ENCODE measurements around the gene LAPTM4A. TPM values are rescaled to one million over a fixed set of nuclear protein-coding genes. Genes with fewer than 3 reads are reported as not detected.
A peak's percentile ranks its signal among the peaks of the same experiment; 100 is the strongest.

Gene LAPTM4A
- total and polyA plus RNA-seq, 10 donors: 54.9 to 158 (median 113) TPM

DNA sequence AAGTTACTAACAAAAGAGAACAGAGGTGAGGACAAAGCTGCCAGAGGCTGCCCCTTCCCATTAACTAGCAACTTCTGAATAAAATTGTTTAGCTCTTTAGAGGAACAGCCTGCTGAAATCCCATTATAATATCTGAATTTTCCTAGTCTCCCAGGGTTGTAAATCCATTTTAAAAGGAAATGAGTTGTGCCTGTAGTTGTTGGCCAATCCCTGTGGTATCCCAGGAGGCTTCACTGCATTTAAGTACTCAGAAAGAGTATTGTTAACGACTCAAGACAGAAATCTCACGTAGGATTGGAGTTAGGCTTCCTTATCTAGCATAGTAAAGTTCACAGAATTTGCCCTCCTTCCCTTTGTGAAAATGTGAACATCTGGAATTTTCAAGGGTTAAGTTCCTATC lies 8.9 kb downstream of the LAPTM4A start:
- peak overlapping the region in 2 of 8 donors; percentile 13 to 63 for H3K27ac ChIP-seq
- no peak for DNase-seq
- H3K36me3 ChIP-seq: peaks cover 0 to 55% (median 32%) of the 10 kb centered on the region in 6 donors
- 26 to 65% (median 43%) methylated on average over 2 of the region's 2 CpGs for WGBS, 5 donors
- no peaks in the 10 kb centered on the region for H3K9me3 ChIP-seq
- peaks cover 0 to 78% (median 30%) of the 10 kb centered on the region in 6 donors for H3K4me1 ChIP-seq
- no peak overlapping the region for H3K4me3 ChIP-seq
- H3K27me3 ChIP-seq (replicated peaks in 1 of 7): no peaks in the 10 kb centered on the region
- TF ChIP-seq, protein P1, sequence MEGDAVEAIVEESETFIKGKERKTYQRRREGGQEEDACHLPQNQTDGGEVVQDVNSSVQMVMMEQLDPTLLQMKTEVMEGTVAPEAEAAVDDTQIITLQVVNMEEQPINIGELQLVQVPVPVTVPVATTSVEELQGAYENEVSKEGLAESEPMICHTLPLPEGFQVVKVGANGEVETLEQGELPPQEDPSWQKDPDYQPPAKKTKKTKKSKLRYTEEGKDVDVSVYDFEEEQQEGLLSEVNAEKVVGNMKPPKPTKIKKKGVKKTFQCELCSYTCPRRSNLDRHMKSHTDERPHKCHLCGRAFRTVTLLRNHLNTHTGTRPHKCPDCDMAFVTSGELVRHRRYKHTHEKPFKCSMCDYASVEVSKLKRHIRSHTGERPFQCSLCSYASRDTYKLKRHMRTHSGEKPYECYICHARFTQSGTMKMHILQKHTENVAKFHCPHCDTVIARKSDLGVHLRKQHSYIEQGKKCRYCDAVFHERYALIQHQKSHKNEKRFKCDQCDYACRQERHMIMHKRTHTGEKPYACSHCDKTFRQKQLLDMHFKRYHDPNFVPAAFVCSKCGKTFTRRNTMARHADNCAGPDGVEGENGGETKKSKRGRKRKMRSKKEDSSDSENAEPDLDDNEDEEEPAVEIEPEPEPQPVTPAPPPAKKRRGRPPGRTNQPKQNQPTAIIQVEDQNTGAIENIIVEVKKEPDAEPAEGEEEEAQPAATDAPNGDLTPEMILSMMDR (IDR thresholded peaks at IDR 0.05 in 8 of 11, conservative IDR thresholded peaks at IDR 0.05 in 3 of 11): no peak
- no peak for TF ChIP-seq POLR2A (IDR thresholded peaks at IDR 0.05)
- no peak for TF ChIP-seq POLR2AphosphoS5 (IDR thresholded peaks at IDR 0.05)
- intact Hi-C loops (cut with DNase I; ENCODE audit: low total_unique reads): no loop called here

DNA sequence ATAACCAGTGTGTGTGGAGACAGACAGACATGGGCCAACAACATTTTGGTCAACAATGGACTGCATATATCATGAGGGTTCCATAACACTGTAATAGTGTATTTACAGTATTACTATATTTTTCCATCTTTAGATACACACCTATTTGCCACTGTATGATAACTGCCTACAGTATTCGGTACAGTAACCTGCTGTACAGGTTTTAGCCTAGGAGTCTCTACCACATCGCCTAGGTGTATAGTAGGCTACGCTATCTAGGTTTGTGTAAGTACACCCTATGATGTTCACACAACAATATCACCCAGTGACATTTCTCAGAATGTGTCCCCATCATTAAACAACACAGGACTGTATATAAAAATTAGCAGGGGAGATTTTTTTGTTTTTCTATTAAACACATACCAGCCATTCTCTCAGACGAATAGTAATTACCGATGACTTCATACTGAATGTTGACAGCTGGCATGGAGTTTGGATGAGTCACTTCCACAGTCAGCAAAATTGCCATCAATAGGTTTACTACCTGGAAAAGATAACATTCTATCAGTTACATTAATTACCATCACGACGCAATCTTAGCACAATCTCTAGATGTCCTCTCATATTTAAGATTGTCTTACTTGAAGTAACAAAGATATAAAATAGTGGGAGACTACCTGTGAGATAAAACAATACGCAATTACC lies 10.8 kb downstream of the LAPTM4A start:
- Histone ChIP-seq H3K27me3 (replicated peaks in 1 of 7) (no peaks in the 10 kb centered on the region), H3K4me1 (peaks cover 0 to 81% (median 43%) of the 10 kb centered on the region in 6 donors), H3K27ac (no peak overlapping the region), H3K36me3 (peaks cover 0 to 73% (median 48%) of the 10 kb centered on the region in 6 donors), H3K9me3 (no peaks in the 10 kb centered on the region), H3K4me3 (no peak overlapping the region)
- WGBS, 5 donors: 87 to 94% (median 88%) methylated on average over 8 of the region's 8 CpGs
- TF ChIP-seq POLR2AphosphoS5 (IDR thresholded peaks at IDR 0.05): no peak
- no peak for TF ChIP-seq POLR2A (IDR thresholded peaks at IDR 0.05)
- TF ChIP-seq, protein P1 (IDR thresholded peaks at IDR 0.05 in 8 of 11, conservative IDR thresholded peaks at IDR 0.05 in 3 of 11): no peak
- intact Hi-C loops (cut with DNase I; ENCODE audit: low total_unique reads): no loop called here
- DNase-seq: no peak

DNA sequence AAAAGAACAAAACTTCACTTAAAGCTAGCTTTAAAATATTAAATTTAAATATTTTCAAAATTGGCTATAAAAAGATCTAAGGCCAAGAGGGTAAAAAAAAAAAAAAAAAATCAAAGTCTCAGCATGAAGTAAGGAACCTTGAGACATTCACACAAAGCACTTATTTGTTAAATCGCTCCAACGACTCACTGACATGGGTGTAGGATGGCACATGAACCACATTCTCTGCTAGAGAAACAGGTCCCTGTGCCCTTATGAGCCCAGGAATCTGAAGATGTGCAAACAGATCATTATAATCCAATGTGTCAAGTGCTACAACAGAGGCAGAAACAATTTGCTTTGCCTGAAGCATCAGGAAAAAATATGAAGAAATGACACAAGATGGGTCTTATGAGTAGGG lies 13.8 kb downstream of the LAPTM4A start:
- H3K27me3 ChIP-seq (replicated peaks in 1 of 7): no peaks in the 10 kb centered on the region
- intact Hi-C loops (cut with DNase I; ENCODE audit: low total_unique reads): no loop called here

More for the DNA sequence above, 13.8 kb downstream of the LAPTM4A start:
- Histone ChIP-seq H3K27ac (no peak overlapping the region), H3K4me1 (peaks cover 0 to 62% (median 20%) of the 10 kb centered on the region in 6 donors), H3K9me3 (no peaks in the 10 kb centered on the region), H3K4me3 (no peak overlapping the region), H3K36me3 (peaks cover 0 to 84% (median 76%) of the 10 kb centered on the region in 6 donors)
- TF ChIP-seq POLR2A (IDR thresholded peaks at IDR 0.05) (no peak), POLR2AphosphoS5 (IDR thresholded peaks at IDR 0.05) (no peak)
- TF ChIP-seq, protein P1 (IDR thresholded peaks at IDR 0.05 in 8 of 11, conservative IDR thresholded peaks at IDR 0.05 in 3 of 11): no peak
- WGBS, 5 donors: 85 to 92% (median 88%) methylated on average over 2 of the region's 2 CpGs
- no peak for DNase-seq

Data from spleen (tissue), 11 donors.